Mesothelial cell of epicardium (in vitro differentiated cells): ENCODE measurements around the gene MPZL1. TPM values are rescaled to one million over a fixed set of nuclear protein-coding genes. Genes with fewer than 3 reads are reported as not detected.

Source experiments
- DNase-seq, 2 experiments: peaks; one replicate each; pipeline ENCODE4 v3.0.0; 2021; ENCODE audit warnings: low spot score in 2 of 2; ENCODE audit not compliant: unreplicated experiment in 2 of 2
- H3K27ac Mint-ChIP-seq: 2 replicates; pipeline ENCODE4 v1.8.0; 2021; ENCODE audit warnings: mixed read lengths
- H3K27me3 Mint-ChIP-seq: 2 replicates; pipeline ENCODE4 v1.8.0; 2021; ENCODE audit warnings: low read depth, mixed read lengths
- H3K36me3 Mint-ChIP-seq: 2 replicates; pipeline ENCODE4 v1.8.0; 2021; ENCODE audit warnings: mixed read lengths
- H3K4me1 Mint-ChIP-seq: 2 replicates; pipeline ENCODE4 v1.8.0; 2021; ENCODE audit warnings: mixed read lengths
- H3K4me3 Mint-ChIP-seq: 2 replicates; pipeline ENCODE4 v1.8.0; 2021; ENCODE audit warnings: mild to moderate bottlenecking, moderate library complexity, mixed read lengths
- H3K9me3 Mint-ChIP-seq: 2 replicates; pipeline ENCODE4 v1.8.0; 2021; ENCODE audit warnings: mixed read lengths
- CTCF ChIP-seq: fragments of 200-600 bp; sonication (generic); IDR thresholded peaks from one replicate; pipeline ENCODE4 v1.5.0; 2021; ENCODE audit warnings: antibody characterized with exemption; ENCODE audit not compliant: unreplicated experiment
- total RNA-seq: library from RNA; stranded (reverse); gene quantifications from 3 replicates; pipeline ENCODE4 v1.2.1, GENCODE V29; 2021

MPZL1 gene
- total RNA-seq, 1 donor from 2014 or later = 138 TPM

- Mint-ChIP-seq H3K27ac (no peak overlapping the region), H3K4me3 (no peak overlapping the region)
Observed at GRCh38 chr1:167744901-167745300, 23.1 kb downstream of the MPZL1 start.

GRCh38 chr1:167746013-167746672 is 24.4 kb downstream of the MPZL1 start:
- H3K9me3 Mint-ChIP-seq = no peaks in the 10 kb centered on the region
- no peak for TF ChIP-seq CTCF

More at GRCh38 chr1:167744901-167745300, 23.1 kb downstream of the MPZL1 start:
- no peak for TF ChIP-seq CTCF
- Mint-ChIP-seq H3K36me3 (peaks cover 17% of the 10 kb centered on the region), H3K9me3 (no peaks in the 10 kb centered on the region), H3K4me1 (peaks cover 25% of the 10 kb centered on the region), H3K27me3 (no peaks in the 10 kb centered on the region)
- DNase-seq = no peak

GRCh38 chr1:167746988-167747655 is 25.3 kb downstream of the MPZL1 start:
- no peak overlapping the region for H3K27ac Mint-ChIP-seq
- H3K27me3 Mint-ChIP-seq = no peaks in the 10 kb centered on the region
- DNase-seq = no peak
- H3K9me3 Mint-ChIP-seq = no peaks in the 10 kb centered on the region
- H3K4me3 Mint-ChIP-seq = no peak overlapping the region
- peaks cover 11% of the 10 kb centered on the region for H3K36me3 Mint-ChIP-seq
- TF ChIP-seq CTCF = no peak
- H3K4me1 Mint-ChIP-seq = peaks cover 30% of the 10 kb centered on the region

More at GRCh38 chr1:167746013-167746672, 24.4 kb downstream of the MPZL1 start:
- Mint-ChIP-seq H3K27me3 (no peaks in the 10 kb centered on the region), H3K36me3 (peaks cover 11% of the 10 kb centered on the region), H3K4me1 (peaks cover 26% of the 10 kb centered on the region), H3K27ac (peak overlapping the region; percentile 28), H3K4me3 (no peak overlapping the region)
- no peak for DNase-seq

GRCh38 chr1:167747988-167748387 is 26.2 kb downstream of the MPZL1 start:
- Mint-ChIP-seq H3K27ac (no peak overlapping the region), H3K36me3 (peaks cover 5% of the 10 kb centered on the region), H3K27me3 (no peaks in the 10 kb centered on the region), H3K4me1 (peaks cover 31% of the 10 kb centered on the region), H3K4me3 (no peak overlapping the region), H3K9me3 (no peaks in the 10 kb centered on the region)
- no peak for TF ChIP-seq CTCF
- DNase-seq = no peak

GRCh38 chr1:167748906-167749305 is 27.1 kb downstream of the MPZL1 start:
- Mint-ChIP-seq H3K9me3 (no peaks in the 10 kb centered on the region), H3K36me3 (no peaks in the 10 kb centered on the region), H3K27ac (peak overlapping the region; percentile 49), H3K4me1 (peaks cover 31% of the 10 kb centered on the region), H3K27me3 (no peaks in the 10 kb centered on the region), H3K4me3 (no peak overlapping the region)
- TF ChIP-seq CTCF = no peak
- no peak for DNase-seq
